ENCODE measurements around the gene FHIP2A. TPM values are rescaled to one million over a fixed set of nuclear protein-coding genes. Genes with fewer than 3 reads are reported as not detected.

FHIP2A gene
- total RNA-seq, 4 donors from 2014 or later: 35.4 to 68.8 (median 58.0) TPM

Other genes with a start within 250 kb of the FHIP2A start
- 100 to 1,000 TPM; 152 to 373 (median 209) TPM for gene ABLIM1, start 163.5 kb upstream of the FHIP2A start, total RNA-seq
- 10 to 100 TPM; 13.8 to 40.4 (median 28.6) TPM for gene TRUB1, start 116.4 kb downstream of the FHIP2A start, total RNA-seq